Peyer's patch (tissue), 4 donors: ENCODE measurements around the gene PRPF38A. TPM values are rescaled to one million over a fixed set of nuclear protein-coding genes. Genes with fewer than 3 reads are reported as not detected.
"Not testable (repeated sequence)": the region's sequence is repeated elsewhere in the genome, so short reads cannot be mapped to it uniquely, and the experiment has no call there.

Experiments
- DNase-seq, 3 donors: peaks; one replicate each; pipeline ENCODE4 v3.0.0-alpha.2; 2017 to 2019
- H3K27ac ChIP-seq, 4 donors: fragments of 200-600 bp; sonication (generic); one replicate each; pipeline ENCODE4 v1.5.1; 2016 to 2019
- H3K27me3 ChIP-seq, 2 donors: fragments of 200-600 bp; sonication (generic); one replicate each; pipeline ENCODE4 v1.5.1; 2019
- H3K36me3 ChIP-seq, 3 donors: fragments of 200-600 bp; sonication (generic); one replicate each; pipeline ENCODE4 v1.5.1; 2016 to 2019
- H3K4me1 ChIP-seq, 4 donors: fragments of 200-600 bp; sonication (generic); one replicate each; pipeline ENCODE4 v1.5.1; 2016 to 2019
- H3K4me3 ChIP-seq, 4 donors: fragments of 200-600 bp; sonication (generic); 1 replicate in 3 of 4; 2 replicates in 1 of 4; pipeline ENCODE4 v1.5.1; 2016 to 2019; ENCODE audit warnings: mild to moderate bottlenecking in 1 of 4
- H3K9me3 ChIP-seq, 4 donors: fragments of 200-600 bp; sonication (generic); one replicate each; pipeline ENCODE4 v1.5.1; 2016 to 2019; ENCODE audit warnings: mild to moderate bottlenecking in 1 of 4
- CTCF ChIP-seq, 6 experiments: fragments of 450-650 bp in 4 of 6; fragments of 200-600 bp in 2 of 6; sonication (generic) in 1 of 6; IDR thresholded peaks; one replicate each; pipeline ENCODE4 v1.5.1; 2017 to 2019; ENCODE audit warnings: antibody characterized with exemption in 6 of 6, mild to moderate bottlenecking in 3 of 6, moderate library complexity in 1 of 6
- POLR2A ChIP-seq, 2 donors: fragments of 450-650 bp; IDR thresholded peaks; one replicate each; pipeline ENCODE4 v1.5.1; 2017; ENCODE audit warnings: antibody characterized with exemption in 2 of 2, mild to moderate bottlenecking in 2 of 2, moderate library complexity in 2 of 2
- total RNA-seq, 4 donors: library from RNA; depleted of rRNA; stranded (reverse); fragments of >200 nt; gene quantifications; one replicate each; pipeline ENCODE4 v1.1.0, GENCODE V29; 2016

Gene PRPF38A
- total RNA-seq, 4 donors from 2014 or later: 14.2 to 20.6 (median 18.7) TPM

GRCh38 chr1:52365071-52365745, 39.2 kb upstream of the PRPF38A start:
- H3K27me3 ChIP-seq: no peaks in the 10 kb centered on the region

GRCh38 chr1:52365746-52366516, 38.5 kb upstream of the PRPF38A start, which contains the start of gene CC2D1B:
TSS of gene CC2D1B (minus strand) at chr1:52366205. CDS start at chr1:52364620, 1,585 bp downstream.
- no peaks in the 10 kb centered on the region for H3K9me3 ChIP-seq
- peaks cover 3 to 13% (median 8%) of the 10 kb centered on the region in 4 donors for H3K4me1 ChIP-seq
- peak; percentile 97 to 100 (median 99) for DNase-seq
- no peaks in the 10 kb centered on the region for H3K27me3 ChIP-seq
- peak within 1 kb of the TSS; percentile 91 to 93 (median 91) for H3K4me3 ChIP-seq
- H3K27ac ChIP-seq: peak within 1 kb of the TSS; percentile 94 to 99 (median 96)
- TF ChIP-seq POLR2A (IDR thresholded peaks at IDR 0.05): peak; percentile 93 to 95
- peak in 4 of 6 experiments; percentile 40 to 61 (median 57) for TF ChIP-seq CTCF (IDR thresholded peaks at IDR 0.05)
- peaks cover 0 to 21% (median 0%) of the 10 kb centered on the region in 3 donors for H3K36me3 ChIP-seq

More at GRCh38 chr1:52365071-52365745, 39.2 kb upstream of the PRPF38A start:
- H3K36me3 ChIP-seq: peaks cover 0 to 28% (median 0%) of the 10 kb centered on the region in 3 donors
- peak overlapping the region; percentile 94 to 99 (median 96) for H3K27ac ChIP-seq
- H3K4me3 ChIP-seq: peak overlapping the region; percentile 91 to 93 (median 91)
- H3K9me3 ChIP-seq: no peaks in the 10 kb centered on the region
- DNase-seq: peak in 2 of 3 donors; percentile 61 to 72
- TF ChIP-seq CTCF (IDR thresholded peaks at IDR 0.05): no peak
- TF ChIP-seq POLR2A (IDR thresholded peaks at IDR 0.05): no peak
- H3K4me1 ChIP-seq: peaks cover 3 to 13% (median 8%) of the 10 kb centered on the region in 4 donors

- H3K27me3 ChIP-seq: no peaks in the 10 kb centered on the region
- no peak for DNase-seq
- peak overlapping the region; percentile 91 to 93 (median 91) for H3K4me3 ChIP-seq
- peaks cover 0 to 15% (median 0%) of the 10 kb centered on the region in 3 donors for H3K36me3 ChIP-seq
- no peaks in the 10 kb centered on the region for H3K9me3 ChIP-seq
- H3K27ac ChIP-seq: peak overlapping the region; percentile 94 to 99 (median 96)
- peaks cover 3 to 13% (median 8%) of the 10 kb centered on the region in 4 donors for H3K4me1 ChIP-seq
- TF ChIP-seq CTCF (IDR thresholded peaks at IDR 0.05): no peak
- no peak for TF ChIP-seq POLR2A (IDR thresholded peaks at IDR 0.05)
These were observed 37.9 kb upstream of the PRPF38A start for GRCh38 chr1:52366517-52366827.

- Histone ChIP-seq H3K36me3 (peaks cover 0 to 7% (median 0%) of the 10 kb centered on the region in 3 donors), H3K27ac (no peak overlapping the region), H3K4me3 (no peak overlapping the region), H3K4me1 (peaks cover 3 to 13% (median 8%) of the 10 kb centered on the region in 4 donors), H3K27me3 (no peaks in the 10 kb centered on the region), H3K9me3 (no peaks in the 10 kb centered on the region)
- DNase-seq: no peak
- no peak for TF ChIP-seq POLR2A (IDR thresholded peaks at IDR 0.05)
- no peak for TF ChIP-seq CTCF (IDR thresholded peaks at IDR 0.05)
These were observed 37.1 kb upstream of the PRPF38A start for GRCh38 chr1:52367272-52367671.

GRCh38 chr1:52368383-52369172, 35.8 kb upstream of the PRPF38A start:
- Histone ChIP-seq H3K27ac (peak overlapping the region in 2 of 4 donors; percentile 27 to 43), H3K4me1 (peaks cover 3 to 13% (median 8%) of the 10 kb centered on the region in 4 donors), H3K36me3 (no peaks in the 10 kb centered on the region), H3K9me3 (no peaks in the 10 kb centered on the region), H3K27me3 (no peaks in the 10 kb centered on the region), H3K4me3 (peak overlapping the region; percentile 44 to 62 (median 53))
- TF ChIP-seq CTCF (IDR thresholded peaks at IDR 0.05): peak in 2 of 6 experiments; percentile 12 to 17
- no peak for TF ChIP-seq POLR2A (IDR thresholded peaks at IDR 0.05)
- DNase-seq: peak; percentile 53 to 82 (median 80)

GRCh38 chr1:52369851-52370250, 34.6 kb upstream of the PRPF38A start:
- H3K36me3 ChIP-seq, H3K4me3 ChIP-seq, H3K4me1 ChIP-seq, H3K27ac ChIP-seq, DNase-seq, H3K27me3 ChIP-seq, H3K9me3 ChIP-seq: not testable (repeated sequence)
